K562 (cell line): ENCODE results near the gene ZFYVE28. TPM values are rescaled to one million over a fixed set of nuclear protein-coding genes. Genes with fewer than 3 reads are reported as not detected.

ENCODE experiments used
- ARNT ChIP-seq, 2 experiments: fragments of 450-650 bp; IDR thresholded peaks; 2 replicates each; pipeline ENCODE4 v1.6.1; 2016; ENCODE audit warnings: mild to moderate bottlenecking in 1 of 2
- CBX1 ChIP-seq: sonication (generic); IDR thresholded peaks from 2 replicates; pipeline ENCODE4 v1.6.1; 2016; ENCODE audit warnings: antibody characterized with exemption, low read depth, mild to moderate bottlenecking
- CHAMP1 ChIP-seq: fragments of 450-650 bp; IDR thresholded peaks from 2 replicates; pipeline ENCODE4 v1.6.1; 2016; ENCODE audit warnings: mild to moderate bottlenecking
- CXXC5 ChIP-seq: fragments of 250-450 bp; sonication (Bioruptor Pico); IDR thresholded peaks from 2 replicates; pipeline ENCODE4 v1.8.0; 2022; ENCODE audit warnings: inconsistent platforms, mild to moderate bottlenecking, moderate library complexity
- ELF2 ChIP-seq: fragments of 250-450 bp; sonication (Bioruptor Pico); IDR thresholded peaks from 2 replicates; pipeline ENCODE4 v1.5.0; 2021; ENCODE audit warnings: mild to moderate bottlenecking
- FOXK1 ChIP-seq: sonication (generic); formaldehyde crosslinking; IDR thresholded peaks from 2 replicates; pipeline ENCODE4 v1.8.0; 2022; ENCODE audit warnings: missing genetic modification reagents, mild to moderate bottlenecking, borderline replicate concordance
- GATAD2A ChIP-seq: fragments of 450-650 bp; IDR thresholded peaks from 2 replicates; pipeline ENCODE4 v1.6.1; 2017
- GTF2E2 ChIP-seq: fragments of 200-800 bp; sonication (Bioruptor generic); IDR thresholded peaks from 2 replicates; pipeline ENCODE4 v1.6.1; 2016; ENCODE audit warnings: missing genetic modification characterization, missing compliant biosample characterization
- HMG20A ChIP-seq: fragments of 450-650 bp; formaldehyde crosslinking; conservative IDR thresholded peaks from 2 replicates; pipeline ENCODE4 v1.4.0; 2020; ENCODE audit warnings: mild to moderate bottlenecking, mixed read lengths
- MCM3 ChIP-seq: fragments of 450-650 bp; IDR thresholded peaks from 2 replicates; pipeline ENCODE4 v1.6.1; 2016
- MEF2D ChIP-seq: conservative IDR thresholded peaks from 2 replicates; pipeline ENCODE4 v1.6.1; 2016; ENCODE audit warnings: low read depth, missing genetic modification characterization, missing compliant biosample characterization
- ZBTB7A ChIP-seq: IDR thresholded peaks from 2 replicates; pipeline ENCODE4 v1.6.1; 2011; ENCODE audit warnings: low read depth, mild to moderate bottlenecking, low read length, moderate library complexity, borderline replicate concordance; ENCODE audit not compliant: control insufficient read depth
- ZC3H4 ChIP-seq: sonication (generic); formaldehyde crosslinking; IDR thresholded peaks from 2 replicates; pipeline ENCODE4 v1.9.0; 2021; ENCODE audit warnings: missing genetic modification reagents, borderline replicate concordance
- ZNF24 ChIP-seq: fragments of 450-650 bp; IDR thresholded peaks from 2 replicates; pipeline ENCODE4 v1.6.1; 2016
- ZNF408 ChIP-seq: fragments of 250-450 bp; sonication (Bioruptor Pico); IDR thresholded peaks from 2 replicates; pipeline ENCODE4 v1.4.0; 2020; ENCODE audit warnings: low read depth, mild to moderate bottlenecking, moderate library complexity
- ZNF561 ChIP-seq: fragments of 450-650 bp; formaldehyde crosslinking; conservative IDR thresholded peaks from 2 replicates; pipeline ENCODE4 v1.4.0; 2020; ENCODE audit warnings: mild to moderate bottlenecking, moderate library complexity
- polyA plus RNA-seq, 8 experiments: library from polyadenylated mRNA; depleted of rRNA in 4 of 8; stranded (reverse) in 5 of 8; unstranded in 3 of 8; fragments of >200 nt; fragmentation: Nextera tagmentation in 2 of 8; fragmentation: Illumina TruSeq in 1 of 8; extraction: Ambion mirVana in 2 of 8; extraction: Trizol in 1 of 8; gene quantifications; 2 replicates each; pipeline versions ENCODE4 v1.2.1 to v1.2.3, GENCODE V29; 2011 to 2014; ENCODE audit warnings: inconsistent platforms in 1 of 8, missing spikeins in 1 of 8
- total RNA-seq, 7 experiments: library from RNA; depleted of rRNA in 6 of 7; stranded (reverse); fragments of >200 nt in 6 of 7; fragmentation: Illumina TruSeq in 2 of 7; extraction: Trizol in 2 of 7; gene quantifications; 2 replicates each; pipeline versions ENCODE4 v1.2.1 to v1.2.3, GENCODE V29; 2011 to 2021; ENCODE audit warnings: low replicate concordance in 1 of 7
- TF ChIP-seq, protein P1 (sequence below), 2 experiments: fragments of 450-650 bp; IDR thresholded peaks; 2 replicates each; pipeline ENCODE4 v1.6.1; 2018; ENCODE audit warnings: mild to moderate bottlenecking in 2 of 2, low read depth in 1 of 2; ENCODE audit not compliant: partially characterized antibody in 2 of 2
- TF ChIP-seq, protein P2 (sequence below): sonication (generic); formaldehyde crosslinking; IDR thresholded peaks from 2 replicates; pipeline ENCODE4 v1.8.1; 2023; ENCODE audit warnings: mild to moderate bottlenecking, missing genetic modification reagents, moderate library complexity

ZFYVE28 gene
- total and polyA plus RNA-seq, 9 of the 15 experiments (the other 6 are each of a cell fraction or from before 2014, with no cell fraction given), result 1.3 to 24.8 (median 8.9) TPM

- TF ChIP-seq ARNT (IDR thresholded peaks at IDR 0.05) (no peak), MCM3 (no peak), ELF2 (CRISPR knock-in tag) (peak; percentile 54; the same call in 1 of the 2 replicates), ZNF24 (no peak; the same call in 1 of the 2 replicates), FOXK1 (CRISPR knock-in tag) (no peak), GTF2E2 (tag) (no peak), GATAD2A (no peak), ZBTB7A (peak; percentile 61; the same call in 1 of the 2 replicates), HMG20A (CRISPR knock-in tag) (no peak), CBX1 (no peak; the same call in 1 of the 2 replicates), CXXC5 (CRISPR knock-in tag) (peak; percentile 76), ZNF561 (CRISPR knock-in tag) (no peak), ZNF408 (CRISPR knock-in tag) (no peak), ZC3H4 (CRISPR knock-in tag) (no peak), CHAMP1 (no peak), MEF2D (no peak)
- TF ChIP-seq, protein P1, sequence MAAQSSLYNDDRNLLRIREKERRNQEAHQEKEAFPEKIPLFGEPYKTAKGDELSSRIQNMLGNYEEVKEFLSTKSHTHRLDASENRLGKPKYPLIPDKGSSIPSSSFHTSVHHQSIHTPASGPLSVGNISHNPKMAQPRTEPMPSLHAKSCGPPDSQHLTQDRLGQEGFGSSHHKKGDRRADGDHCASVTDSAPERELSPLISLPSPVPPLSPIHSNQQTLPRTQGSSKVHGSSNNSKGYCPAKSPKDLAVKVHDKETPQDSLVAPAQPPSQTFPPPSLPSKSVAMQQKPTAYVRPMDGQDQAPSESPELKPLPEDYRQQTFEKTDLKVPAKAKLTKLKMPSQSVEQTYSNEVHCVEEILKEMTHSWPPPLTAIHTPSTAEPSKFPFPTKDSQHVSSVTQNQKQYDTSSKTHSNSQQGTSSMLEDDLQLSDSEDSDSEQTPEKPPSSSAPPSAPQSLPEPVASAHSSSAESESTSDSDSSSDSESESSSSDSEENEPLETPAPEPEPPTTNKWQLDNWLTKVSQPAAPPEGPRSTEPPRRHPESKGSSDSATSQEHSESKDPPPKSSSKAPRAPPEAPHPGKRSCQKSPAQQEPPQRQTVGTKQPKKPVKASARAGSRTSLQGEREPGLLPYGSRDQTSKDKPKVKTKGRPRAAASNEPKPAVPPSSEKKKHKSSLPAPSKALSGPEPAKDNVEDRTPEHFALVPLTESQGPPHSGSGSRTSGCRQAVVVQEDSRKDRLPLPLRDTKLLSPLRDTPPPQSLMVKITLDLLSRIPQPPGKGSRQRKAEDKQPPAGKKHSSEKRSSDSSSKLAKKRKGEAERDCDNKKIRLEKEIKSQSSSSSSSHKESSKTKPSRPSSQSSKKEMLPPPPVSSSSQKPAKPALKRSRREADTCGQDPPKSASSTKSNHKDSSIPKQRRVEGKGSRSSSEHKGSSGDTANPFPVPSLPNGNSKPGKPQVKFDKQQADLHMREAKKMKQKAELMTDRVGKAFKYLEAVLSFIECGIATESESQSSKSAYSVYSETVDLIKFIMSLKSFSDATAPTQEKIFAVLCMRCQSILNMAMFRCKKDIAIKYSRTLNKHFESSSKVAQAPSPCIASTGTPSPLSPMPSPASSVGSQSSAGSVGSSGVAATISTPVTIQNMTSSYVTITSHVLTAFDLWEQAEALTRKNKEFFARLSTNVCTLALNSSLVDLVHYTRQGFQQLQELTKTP (IDR thresholded peaks at IDR 0.05; ENCODE audit: low read depth in 1 of 2, partially characterized antibody in 2 of 2), result no peak
- TF ChIP-seq, protein P2, sequence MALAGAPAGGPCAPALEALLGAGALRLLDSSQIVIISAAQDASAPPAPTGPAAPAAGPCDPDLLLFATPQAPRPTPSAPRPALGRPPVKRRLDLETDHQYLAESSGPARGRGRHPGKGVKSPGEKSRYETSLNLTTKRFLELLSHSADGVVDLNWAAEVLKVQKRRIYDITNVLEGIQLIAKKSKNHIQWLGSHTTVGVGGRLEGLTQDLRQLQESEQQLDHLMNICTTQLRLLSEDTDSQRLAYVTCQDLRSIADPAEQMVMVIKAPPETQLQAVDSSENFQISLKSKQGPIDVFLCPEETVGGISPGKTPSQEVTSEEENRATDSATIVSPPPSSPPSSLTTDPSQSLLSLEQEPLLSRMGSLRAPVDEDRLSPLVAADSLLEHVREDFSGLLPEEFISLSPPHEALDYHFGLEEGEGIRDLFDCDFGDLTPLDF (CRISPR knock-in tag), result no peak; the same call in 1 of the 2 replicates
These were observed 176.8 kb downstream of the ZFYVE28 start, which contains the start of the genes HAUS3 and POLN (continued) for GRCh38 chr4:2241410-2242353.
